GM20431 (cell line): ENCODE data around the gene NYNRIN.
"Not testable (repeated sequence)": the region's sequence is repeated elsewhere in the genome, so short reads cannot be mapped to it uniquely, and the experiment has no call there.

ENCODE experiments used
- in situ Hi-C: fragments of 300-500 bp; cut with MseI, MboI; formaldehyde crosslinking; loops from one replicate; pipeline ENCODE4 v1.15.0; 2020; ENCODE audit warnings: low sequenced_read_pairs; ENCODE audit not compliant: unreplicated experiment

Gene NYNRIN

DNA sequence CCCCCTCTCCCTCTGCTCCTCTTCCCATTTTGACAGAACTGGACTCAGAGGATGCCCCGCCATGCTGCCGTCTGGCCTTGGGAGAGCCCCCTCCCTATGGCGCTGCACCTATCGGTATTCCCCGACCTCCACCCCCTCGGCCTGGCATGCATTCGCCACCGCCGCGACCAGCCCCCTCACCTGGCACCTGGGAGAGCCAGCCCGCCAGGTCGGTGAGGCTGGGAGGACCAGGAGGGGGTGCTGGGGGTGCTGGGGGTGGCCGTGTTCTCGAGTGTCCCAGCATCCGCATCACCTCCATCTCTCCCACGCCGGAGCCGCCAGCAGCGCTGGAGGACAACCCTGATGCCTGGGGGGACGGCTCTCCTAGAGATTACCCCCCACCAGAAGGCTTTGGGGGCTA, 29.3 kb upstream of the NYNRIN start:
- in situ Hi-C loops, result no loop called here

DNA sequence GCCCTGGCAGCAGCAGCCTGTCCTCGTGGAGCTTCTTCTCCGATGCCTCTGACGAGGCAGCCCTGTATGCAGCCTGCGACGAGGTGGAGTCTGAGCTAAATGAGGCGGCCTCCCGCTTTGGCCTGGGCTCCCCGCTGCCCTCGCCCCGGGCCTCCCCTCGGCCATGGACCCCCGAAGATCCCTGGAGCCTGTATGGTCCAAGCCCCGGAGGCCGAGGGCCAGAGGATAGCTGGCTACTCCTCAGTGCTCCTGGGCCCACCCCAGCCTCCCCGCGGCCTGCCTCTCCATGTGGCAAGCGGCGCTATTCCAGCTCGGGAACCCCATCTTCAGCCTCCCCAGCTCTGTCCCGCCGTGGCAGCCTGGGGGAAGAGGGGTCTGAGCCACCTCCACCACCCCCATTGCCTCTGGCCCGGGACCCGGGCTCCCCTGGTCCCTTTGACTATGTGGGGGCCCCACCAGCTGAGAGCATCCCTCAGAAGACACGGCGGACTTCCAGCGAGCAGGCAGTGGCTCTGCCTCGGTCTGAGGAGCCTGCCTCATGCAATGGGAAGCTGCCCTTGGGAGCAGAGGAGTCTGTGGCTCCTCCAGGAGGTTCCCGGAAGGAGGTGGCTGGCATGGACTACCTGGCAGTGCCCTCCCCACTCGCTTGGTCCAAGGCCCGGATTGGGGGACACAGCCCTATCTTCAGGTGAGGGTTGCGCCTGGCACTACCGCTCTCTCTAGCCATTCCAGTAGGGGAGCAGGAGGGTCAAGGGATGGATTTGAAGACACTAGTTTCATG, 28.7 kb upstream of the NYNRIN start:
- in situ Hi-C loops, result no loop called here

DNA sequence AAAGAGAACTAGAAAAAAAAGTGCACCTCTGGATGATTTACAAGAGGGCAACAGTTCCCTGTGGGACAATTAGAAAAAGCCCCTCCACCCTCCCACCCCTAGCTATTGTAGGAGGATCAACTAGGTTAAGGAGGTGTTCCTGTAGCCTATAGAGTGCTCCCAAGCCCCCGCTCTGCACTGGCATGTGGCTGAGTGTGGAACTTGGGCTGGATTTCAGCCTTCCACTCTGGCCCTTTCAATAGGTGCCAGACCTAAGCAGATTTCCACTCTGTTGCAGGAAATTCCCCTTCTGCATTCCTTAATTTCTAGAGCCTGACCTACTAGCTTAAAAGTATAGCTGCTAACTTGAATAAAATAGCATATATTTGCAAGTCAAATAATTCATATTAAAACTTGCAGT, 28.1 kb upstream of the NYNRIN start:
- in situ Hi-C loops, result no loop called here

DNA sequence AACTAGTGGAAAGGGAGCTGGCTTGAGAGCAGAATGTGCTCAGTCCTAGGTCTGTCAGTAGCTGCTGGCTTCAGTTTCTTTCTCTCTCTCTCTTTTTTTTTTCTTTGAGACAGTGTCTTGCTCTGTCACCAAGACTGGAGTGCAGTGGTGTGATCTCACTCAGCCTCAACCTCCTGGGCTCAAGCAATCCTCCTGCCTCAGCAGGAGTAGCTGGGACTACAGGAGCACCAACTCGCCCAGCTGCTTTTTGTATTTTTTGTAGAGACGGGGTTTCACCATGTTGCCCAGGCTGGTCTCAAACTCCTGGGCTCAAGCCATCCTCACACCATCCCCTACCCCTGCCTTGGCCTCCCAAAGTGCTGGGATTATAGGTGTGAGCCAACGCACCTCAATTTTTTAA, 27.2 kb upstream of the NYNRIN start:
- in situ Hi-C loops, result not testable (repeated sequence)

DNA sequence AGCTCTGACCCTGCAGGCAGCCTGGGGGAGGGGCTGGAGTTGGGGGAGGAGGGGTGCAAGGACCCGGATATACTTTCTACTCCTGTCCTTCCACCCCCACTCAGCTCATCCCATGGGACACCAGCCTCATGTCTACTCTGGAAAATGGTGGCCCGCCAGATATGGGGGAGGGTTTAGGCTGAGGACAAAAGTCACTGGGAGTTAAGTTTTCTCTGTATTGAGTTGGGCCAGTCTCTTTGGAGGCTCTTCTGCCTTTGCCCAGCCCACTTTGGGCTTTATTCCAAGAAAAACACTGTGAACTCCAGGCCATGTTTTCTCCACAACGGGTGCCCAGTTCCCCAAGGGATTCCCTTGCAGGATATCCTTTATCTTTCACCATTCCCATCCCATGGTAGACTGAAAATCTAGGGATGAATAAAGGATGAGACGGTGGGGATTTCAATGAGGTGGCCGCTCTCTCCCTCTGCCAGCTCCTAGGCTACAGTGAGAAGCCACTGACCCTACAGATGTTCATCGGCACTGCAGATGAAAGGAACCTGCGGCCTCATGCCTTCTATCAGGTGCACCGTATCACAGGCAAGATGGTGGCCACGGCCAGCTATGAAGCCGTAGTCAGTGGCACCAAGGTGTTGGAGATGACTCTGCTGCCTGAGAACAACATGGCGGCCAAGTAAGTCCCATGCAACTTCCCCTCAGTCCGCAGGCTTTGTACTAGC, 25.9 kb upstream of the NYNRIN start:
- in situ Hi-C loops, result no loop called here

DNA sequence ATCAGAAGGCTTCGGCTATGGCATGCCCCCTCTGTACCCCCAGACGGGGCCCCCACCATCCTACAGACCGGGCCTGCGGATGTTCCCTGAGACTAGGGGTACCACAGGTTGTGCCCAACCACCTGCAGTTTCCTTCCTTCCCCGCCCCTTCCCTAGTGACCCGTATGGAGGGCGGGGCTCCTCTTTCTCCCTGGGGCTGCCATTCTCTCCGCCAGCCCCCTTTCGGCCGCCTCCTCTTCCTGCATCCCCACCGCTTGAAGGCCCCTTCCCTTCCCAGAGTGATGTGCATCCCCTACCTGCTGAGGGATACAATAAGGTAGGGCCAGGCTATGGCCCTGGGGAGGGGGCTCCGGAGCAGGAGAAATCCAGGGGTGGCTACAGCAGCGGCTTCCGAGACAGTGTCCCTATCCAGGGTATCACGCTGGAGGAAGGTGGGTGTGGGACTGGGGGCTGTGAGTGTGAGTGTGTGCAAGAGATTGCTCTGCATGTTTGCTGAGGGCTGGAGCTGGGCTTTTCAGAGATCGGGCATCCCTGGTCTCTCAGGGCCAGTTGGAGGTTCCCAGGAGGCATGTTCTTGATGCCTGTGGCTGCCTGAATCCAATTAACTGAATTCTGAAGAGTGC, 22.2 kb upstream of the NYNRIN start:
- in situ Hi-C loops, result no loop called here

DNA sequence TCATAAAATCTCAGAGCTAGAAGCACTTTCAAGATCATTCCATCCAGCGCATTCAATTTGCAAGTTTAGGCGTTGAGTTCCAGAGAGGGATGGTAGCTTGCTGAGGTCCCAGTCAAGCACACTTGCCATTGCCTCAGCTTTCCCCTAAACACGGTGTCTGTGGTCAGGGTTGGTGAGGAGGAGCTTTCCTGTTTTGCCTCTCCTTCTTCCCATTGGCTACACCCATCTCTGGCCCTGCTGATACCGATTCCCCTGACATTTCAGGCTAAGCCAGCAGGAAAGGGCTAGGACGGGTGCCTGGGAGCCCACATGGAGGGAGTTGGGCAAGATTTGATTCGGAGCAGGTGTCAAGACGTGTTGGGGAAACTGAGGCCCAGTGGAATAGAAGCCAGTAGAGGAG, 21.7 kb upstream of the NYNRIN start:
- in situ Hi-C loops, result no loop called here

DNA sequence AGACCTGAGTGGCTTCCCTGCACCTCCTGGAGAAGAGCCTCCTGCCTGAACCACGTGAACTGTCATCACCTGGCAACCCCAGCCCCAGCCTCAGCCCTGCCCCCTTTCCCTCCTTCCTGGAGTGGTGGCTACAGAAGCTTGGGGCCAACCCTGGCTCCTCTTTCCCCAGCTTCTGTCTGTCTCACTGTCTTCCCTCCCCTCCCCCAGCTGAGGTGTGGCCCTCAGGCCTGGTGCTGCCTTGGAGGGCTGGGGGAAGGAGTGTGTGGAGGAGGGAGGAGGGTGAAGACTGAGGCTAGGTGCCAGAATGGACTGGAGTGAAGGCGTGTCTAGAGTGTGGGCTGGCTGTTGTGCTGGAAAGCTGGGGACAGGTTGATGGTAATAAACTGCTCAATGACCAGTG, 21.1 kb upstream of the NYNRIN start:
- in situ Hi-C loops, result no loop called here

DNA sequence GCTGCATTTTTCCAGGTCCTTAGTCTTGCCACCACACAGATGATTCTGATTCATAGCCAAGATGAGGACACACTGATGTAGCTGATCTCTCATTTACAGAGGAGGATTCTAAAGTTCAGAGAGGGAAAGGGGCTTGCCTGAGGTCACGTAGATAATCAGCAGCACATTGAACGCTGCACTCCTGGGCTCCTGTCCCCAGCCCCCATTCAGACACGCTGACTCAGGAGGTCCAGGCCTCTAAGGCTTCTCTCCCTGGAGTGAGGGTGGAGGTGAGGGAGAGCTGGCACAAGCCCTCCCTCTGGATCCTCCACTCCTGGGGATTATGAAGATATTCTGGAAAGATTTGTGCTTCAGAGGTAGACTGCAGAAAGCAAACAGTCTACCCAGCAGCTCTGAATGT, 20.5 kb upstream of the NYNRIN start:
- in situ Hi-C loops, result no loop called here

DNA sequence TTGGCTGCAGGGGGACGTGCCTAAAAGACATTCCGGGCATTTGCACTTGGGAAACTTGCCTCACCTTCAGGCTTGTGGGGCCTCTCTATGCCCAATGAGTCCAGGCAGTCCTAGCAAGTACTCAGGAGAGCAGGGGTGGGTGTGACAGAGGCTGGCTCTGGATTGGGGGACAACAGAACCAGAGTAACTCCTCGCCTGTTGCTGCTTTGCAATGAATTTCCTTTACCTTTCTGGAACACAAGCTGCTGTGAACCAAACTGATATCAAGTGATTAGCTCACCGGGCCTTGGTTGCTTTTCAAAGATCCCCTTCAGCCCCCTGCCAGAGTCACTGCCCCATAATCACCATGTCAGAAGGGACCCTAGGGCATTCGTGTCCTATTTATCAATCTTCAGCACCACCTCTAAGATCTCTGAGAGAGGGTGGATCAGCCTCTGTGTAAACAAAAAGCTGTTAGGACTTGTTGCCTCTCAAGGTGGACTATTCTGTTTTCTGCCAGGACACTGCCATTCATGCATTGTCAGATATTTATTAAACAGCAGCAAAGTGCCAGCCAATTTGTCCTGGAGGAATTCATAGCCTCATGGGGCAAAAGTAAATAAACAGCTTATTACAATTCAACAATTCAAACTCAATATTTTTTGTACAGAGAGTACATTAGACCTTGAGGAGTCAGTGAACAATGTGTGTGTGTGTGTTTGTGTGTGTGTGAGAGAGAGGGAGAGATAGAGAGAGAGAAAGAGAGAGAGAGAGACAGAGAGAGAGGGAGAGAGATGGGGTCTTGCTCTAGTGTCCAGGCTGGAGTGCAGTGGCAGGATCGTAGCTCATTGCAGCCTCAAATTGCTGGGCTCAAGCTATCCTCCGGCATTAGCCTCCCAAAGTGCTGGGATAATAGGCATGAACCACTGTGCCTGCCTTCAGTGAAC, 19.6 kb upstream of the NYNRIN start:
- in situ Hi-C loops, result no loop called here

DNA sequence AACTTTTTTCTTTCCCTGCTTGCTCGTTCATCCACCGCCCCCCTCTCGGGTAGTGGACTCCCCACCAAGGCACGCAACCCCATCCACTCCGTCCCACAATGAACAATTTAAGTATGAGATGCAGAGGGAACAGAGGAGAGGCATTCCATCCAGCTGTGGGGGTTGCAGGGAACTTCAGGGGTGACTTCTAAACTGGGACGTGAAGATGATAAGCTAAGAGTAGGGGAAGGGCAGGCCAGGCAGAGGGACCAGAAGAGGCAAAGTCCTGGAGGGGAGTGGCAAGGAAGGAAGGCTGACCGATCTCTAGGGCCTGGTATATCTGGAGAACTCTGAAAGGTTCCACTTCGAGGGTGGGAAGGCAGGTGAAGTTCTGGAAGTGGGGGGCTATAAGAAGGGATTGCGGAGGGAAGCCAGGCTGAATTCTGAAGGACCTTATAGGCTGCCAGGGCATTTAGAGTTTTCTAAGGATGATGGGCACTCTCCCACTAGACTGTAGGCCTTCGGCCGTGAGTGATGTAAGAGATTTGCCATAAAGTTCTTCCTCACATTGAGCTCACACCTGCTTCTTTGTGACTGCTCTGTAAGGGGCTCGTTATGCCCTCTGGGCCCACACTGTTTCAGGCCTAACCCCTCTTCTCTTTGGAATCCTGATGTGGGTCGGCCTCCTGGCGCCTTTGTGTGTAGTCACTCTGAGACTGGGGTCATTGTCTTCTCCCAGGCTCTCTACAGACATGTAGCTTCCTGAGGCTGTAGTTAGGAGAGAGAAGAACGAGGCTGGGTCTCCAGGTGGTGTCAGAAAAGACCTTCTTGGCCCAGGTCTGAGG, 18.7 kb upstream of the NYNRIN start:
- in situ Hi-C loops, result no loop called here

DNA sequence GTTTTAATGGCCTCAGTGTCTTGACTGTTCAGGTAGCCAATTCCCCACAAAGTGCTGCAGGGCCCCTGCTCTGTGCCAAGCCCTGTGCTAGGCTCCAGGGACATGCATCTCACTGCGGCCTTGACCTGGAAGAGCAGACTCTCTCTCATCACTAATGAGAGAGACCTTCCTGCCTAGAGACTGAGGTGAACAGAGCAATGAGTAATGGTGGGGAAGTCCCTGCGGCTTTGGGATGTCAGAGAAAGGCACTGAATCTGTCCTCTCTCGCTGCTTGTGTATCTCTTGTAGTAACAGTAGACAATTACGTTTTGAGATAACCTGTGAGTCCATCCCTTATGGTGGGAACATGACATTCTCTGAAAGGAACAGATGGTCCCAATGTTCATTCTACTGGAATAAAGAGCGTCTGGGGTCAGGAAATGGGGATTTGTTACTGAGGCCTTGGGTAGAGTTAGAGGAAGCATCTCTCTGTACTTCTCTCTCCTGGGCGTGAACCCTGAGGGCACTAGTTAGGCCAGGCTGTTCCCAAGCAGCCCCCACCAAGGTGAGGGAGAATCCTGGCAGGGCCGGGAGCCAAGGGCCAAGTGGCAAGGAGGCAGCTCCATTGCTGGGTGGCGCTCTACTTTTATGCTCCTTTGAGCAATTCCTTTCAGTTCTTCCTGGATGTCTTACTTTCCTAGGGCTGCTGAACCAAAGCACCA, 17.3 kb upstream of the NYNRIN start:
- in situ Hi-C loops, result no loop called here

DNA sequence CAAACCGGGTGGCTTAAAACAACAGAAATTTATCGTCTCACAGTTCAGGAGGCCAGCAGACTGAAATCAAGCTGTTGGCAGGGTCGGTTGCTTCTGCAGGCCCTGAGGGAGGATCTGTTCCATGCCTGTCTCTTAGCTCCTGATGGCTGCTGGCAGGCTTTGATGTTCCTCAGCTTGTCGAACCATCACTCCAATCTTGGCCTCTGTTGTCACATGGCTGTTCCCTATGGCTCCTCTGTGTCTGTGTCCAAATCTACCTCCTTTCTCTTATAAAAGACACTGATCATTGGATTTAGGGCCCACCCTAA, 16.8 kb upstream of the NYNRIN start:
- in situ Hi-C loops, result no loop called here

DNA sequence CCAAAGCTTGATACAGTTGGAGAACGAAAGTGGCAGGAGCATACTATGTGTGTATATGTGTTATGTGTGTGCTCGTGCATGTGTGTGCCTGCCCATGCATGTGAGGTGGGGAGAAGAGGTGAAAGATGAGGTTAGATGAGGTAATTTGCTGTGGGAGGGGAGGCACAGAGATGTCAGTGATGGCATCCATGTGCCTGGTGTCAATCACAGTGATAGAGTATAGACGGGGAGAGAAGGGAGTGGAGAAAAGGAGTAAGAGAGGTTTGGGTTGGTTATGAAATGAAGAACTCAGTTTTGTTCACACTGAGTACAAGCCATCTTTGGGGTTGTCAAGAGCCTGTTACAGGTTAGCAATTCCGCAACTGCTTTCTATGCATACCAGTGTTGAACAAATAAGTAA, 14.6 kb upstream of the NYNRIN start:
- in situ Hi-C loops, result no loop called here

DNA sequence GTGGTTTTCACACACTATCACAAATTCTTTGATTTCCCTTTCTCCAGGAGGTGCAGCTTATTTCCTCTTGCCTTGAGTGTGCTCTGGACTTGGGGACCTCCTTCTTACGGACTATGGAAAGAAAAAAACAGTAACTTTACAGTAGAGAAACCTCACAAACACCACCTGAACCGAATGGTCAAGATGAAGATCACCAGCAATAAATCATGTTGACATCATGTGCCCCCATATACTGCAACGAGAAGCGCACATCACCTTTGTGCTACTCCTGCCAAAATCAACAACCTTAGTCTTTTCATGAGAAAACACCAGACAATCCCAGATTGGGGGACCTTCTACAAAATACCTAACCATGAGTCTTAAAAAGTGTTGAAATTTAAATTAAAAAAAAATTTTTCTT, 13.3 kb upstream of the NYNRIN start:
- in situ Hi-C loops, result no loop called here

DNA sequence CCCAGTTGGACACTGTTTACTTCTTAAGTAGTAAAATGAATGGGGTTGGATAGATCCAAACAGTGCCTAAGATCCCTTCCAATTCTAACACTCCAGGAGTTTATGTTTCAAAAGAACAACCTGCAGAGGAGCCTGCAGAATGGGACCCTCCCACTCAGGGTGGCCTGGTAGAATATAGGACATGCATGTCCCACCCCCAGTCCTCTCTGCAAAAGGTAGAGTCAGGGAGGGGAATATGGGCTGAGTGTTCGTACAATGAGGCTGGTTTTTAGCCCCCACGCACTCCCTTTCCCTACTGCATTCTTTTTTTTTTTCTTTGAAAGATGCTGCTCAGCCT, 11.8 kb upstream of the NYNRIN start:
- in situ Hi-C loops, result no loop called here

DNA sequence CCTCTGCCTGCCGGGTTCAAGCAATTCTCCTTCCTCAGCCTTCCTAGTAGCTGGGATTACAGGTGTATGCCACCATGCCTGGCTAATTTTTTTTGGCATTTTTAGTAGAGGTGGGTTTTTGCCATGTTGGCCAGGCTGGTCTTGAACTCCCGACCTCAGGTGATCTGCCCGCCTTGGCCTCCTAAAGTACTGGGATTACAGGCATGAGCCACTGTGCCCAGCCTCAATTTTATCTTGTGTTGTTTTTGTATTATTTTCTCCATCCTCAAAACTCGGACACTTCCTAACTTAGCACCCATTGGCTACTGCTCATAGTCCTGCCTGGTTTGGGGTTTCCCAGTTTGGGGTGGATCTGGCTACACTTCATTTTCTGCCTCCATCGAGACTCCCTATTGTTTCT, 11.2 kb upstream of the NYNRIN start:
- in situ Hi-C loops, result not testable (repeated sequence)

DNA sequence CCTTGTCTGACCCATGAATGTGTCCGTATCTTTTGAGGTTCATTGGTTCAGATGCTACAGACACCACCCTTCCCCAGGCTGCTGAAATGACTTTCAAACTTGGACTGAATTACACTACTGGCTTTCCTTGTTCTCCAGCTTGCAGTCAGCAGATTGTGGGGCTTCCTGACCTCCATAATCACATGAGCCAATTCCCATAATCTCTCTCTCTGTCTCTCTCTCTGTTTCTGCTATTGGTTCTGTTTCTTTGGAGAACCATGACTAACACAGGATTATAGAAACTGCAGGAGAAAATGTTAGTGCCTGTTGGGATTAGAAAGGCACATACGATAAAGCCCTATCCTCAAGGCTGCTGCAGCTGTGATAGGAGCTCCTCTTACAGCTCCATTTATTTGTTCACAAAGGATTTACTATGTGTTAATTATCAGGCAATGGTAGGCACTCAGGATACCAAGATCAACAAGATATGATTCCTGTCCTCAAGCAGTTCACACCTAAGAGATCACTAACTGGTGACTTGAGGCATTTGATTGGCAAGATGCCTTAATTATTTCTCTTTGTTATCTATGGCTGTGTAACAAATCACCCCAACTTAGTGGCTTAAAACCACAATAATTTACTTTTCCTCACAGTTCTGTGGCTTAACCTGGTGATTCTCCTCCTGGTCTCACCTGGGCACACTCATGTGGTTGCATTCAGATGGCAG, 10.2 kb upstream of the NYNRIN start:
- in situ Hi-C loops, result no loop called here
